Panc1 (cell line): ENCODE results near the gene GNAI3. TPM values are rescaled to one million over a fixed set of nuclear protein-coding genes. Genes with fewer than 3 reads are reported as not detected.

Experiments used
- ATAC-seq: fragments of 200-7000 bp; cut with Tn5 transposase; 2 replicates; pipeline ENCODE4 v1.9.1; 2020; ENCODE audit warnings: mild to moderate bottlenecking, moderate library complexity
- BruUV-seq: library from RNA; stranded (reverse); fragments of 400-500 nt; replicated peaks from 2 replicates; lab custom pipeline; 2021; lab: Mats Ljungman, UMichigan
- CTCF ChIA-PET: fragments of 300-600 bp; sonication (Branson Sonifier 250); formaldehyde crosslinking; loops from one replicate; lab custom pipeline; 2022; ENCODE audit warnings: antibody characterized with exemption; lab: Charles Lee
- POLR2A ChIA-PET: fragments of 300-600 bp; sonication (Branson Sonifier 250); formaldehyde crosslinking; loops from one replicate; lab custom pipeline; 2022; ENCODE audit warnings: antibody characterized with exemption; lab: Charles Lee
- DNase-seq: peaks from one replicate; pipeline ENCODE4 v3.0.0-alpha.2; 2010; ENCODE audit warnings: low read depth, low spot score
- H3K27ac ChIP-seq: 2 replicates; pipeline ENCODE4 v1.5.1; 2011; ENCODE audit warnings: mild to moderate bottlenecking, low read length, inconsistent platforms
- H3K27me3 ChIP-seq: fragments of 200-500 bp; sonication (Bioruptor generic); 2 replicates; pipeline ENCODE4 v1.6.0; 2014; ENCODE audit warnings: low read length, inconsistent platforms; ENCODE audit not compliant: control insufficient read depth, insufficient read depth
- H3K36me3 ChIP-seq: fragments of 200-500 bp; sonication (Bioruptor generic); 2 replicates; pipeline ENCODE4 v1.5.1; 2014; ENCODE audit warnings: inconsistent platforms, mild to moderate bottlenecking, low read length, moderate library complexity; ENCODE audit not compliant: control insufficient read depth, insufficient read depth
- H3K4me1 ChIP-seq: 2 replicates; pipeline ENCODE4 v1.5.1; 2011; ENCODE audit warnings: inconsistent platforms, mild to moderate bottlenecking, low read length, moderate library complexity; ENCODE audit not compliant: control insufficient read depth, insufficient read depth
- H3K4me3 ChIP-seq, 2 experiments: 2 replicates each; pipeline ENCODE4 v1.5.1; 2011 to 2012; ENCODE audit warnings: low read depth in 2 of 2, low read length in 2 of 2, mild to moderate bottlenecking in 2 of 2, inconsistent platforms in 1 of 2, moderate library complexity in 1 of 2
- H3K9me3 ChIP-seq: fragments of 200-500 bp; sonication (Bioruptor generic); 2 replicates; pipeline ENCODE4 v1.5.1; 2014; ENCODE audit warnings: low read depth, mild to moderate bottlenecking, inconsistent platforms, low read length, moderate library complexity; ENCODE audit not compliant: control insufficient read depth, insufficient read depth
- CTCF ChIP-seq: fragments of 450-650 bp; IDR thresholded peaks from 2 replicates; pipeline ENCODE4 v1.5.1; 2017; ENCODE audit warnings: mild to moderate bottlenecking
- POLR2AphosphoS5 ChIP-seq: IDR thresholded peaks from 2 replicates; pipeline ENCODE4 v1.6.1; 2012; ENCODE audit warnings: mild to moderate bottlenecking, low read depth, low read length, moderate library complexity
- REST ChIP-seq, 2 experiments: IDR thresholded peaks; 2 replicates each; pipeline ENCODE4 v1.6.1; 2011 to 2012; ENCODE audit warnings: low read depth in 2 of 2, control low read depth in 1 of 2, low read length in 1 of 2, mild to moderate bottlenecking in 1 of 2, moderate library complexity in 1 of 2; ENCODE audit not compliant: insufficient read depth in 1 of 2
- SIN3A ChIP-seq: IDR thresholded peaks from 2 replicates; pipeline ENCODE4 v1.6.1; 2012; ENCODE audit warnings: low read depth, mild to moderate bottlenecking, low read length, moderate library complexity, borderline replicate concordance; ENCODE audit not compliant: insufficient read depth
- TCF7L2 ChIP-seq: IDR thresholded peaks from 2 replicates; pipeline ENCODE4 v1.6.1; 2011; ENCODE audit warnings: mild to moderate bottlenecking, low read depth, low read length, inconsistent platforms
- in situ Hi-C: cut with HindIII; loops from 2 replicates; pipeline ENCODE4 v1.10.0; 2016; ENCODE audit warnings: low sequenced_read_pairs, low pct_unique_long_range_greater_than_20kb
- intact Hi-C: fragments of 100-400 bp; cut with micrococcal nuclease; formaldehyde crosslinking; loops from one replicate; pipeline ENCODE4 v1.10.0; 2022; ENCODE audit not compliant: unreplicated experiment
- total RNA-seq: library from RNA; stranded (reverse); gene quantifications from one replicate; pipeline ENCODE4 v1.2.1, GENCODE V29; 2021; ENCODE audit not compliant: unreplicated experiment

The GNAI3 gene
- total RNA-seq, 1 experiment from 2014 or later: 6.4 TPM

GRCh38 chr1:109527098-109527811, 21.2 kb upstream of the GNAI3 start:
- CTCF ChIA-PET: no interaction called here
- no TSS peak for BruUV-seq
- DNase-seq: no peak
- POLR2A ChIA-PET: no interaction called here
- Histone ChIP-seq H3K4me3 (no peak overlapping the region), H3K36me3 (no peaks in the 10 kb centered on the region), H3K27me3 (no peaks in the 10 kb centered on the region), H3K9me3 (no peaks in the 10 kb centered on the region), H3K4me1 (no peaks in the 10 kb centered on the region), H3K27ac (no peak overlapping the region)
- TF ChIP-seq CTCF (no peak), REST (IDR thresholded peaks at IDR 0.05; ENCODE audit: insufficient read depth in 1 of 2, low read depth in 2 of 2, low read length in 1 of 2) (no peak), TCF7L2 (no peak), POLR2AphosphoS5 (no peak), SIN3A (no peak)
- in situ Hi-C loops: no loop called here
- intact Hi-C loops: no loop called here
- ATAC-seq: no peak

- POLR2A ChIA-PET: no interaction called here
- CTCF ChIA-PET: interaction anchor here (0.9 kb wide), 1 partner anchor 34 kb away, joined by 4 read pairs; the partner anchor contains the start of gene CYB561D1
- Histone ChIP-seq H3K9me3 (no peaks in the 10 kb centered on the region), H3K36me3 (no peaks in the 10 kb centered on the region), H3K4me1 (0 out of 2 replicates have a peak, but pooled peaks cover 3% of the 10 kb centered on the region), H3K27ac (no peak overlapping the region), H3K4me3 (no peak overlapping the region), H3K27me3 (no peaks in the 10 kb centered on the region)
- intact Hi-C loops: no loop called here
- ATAC-seq (no peak), DNase-seq (no peak)
- no peak for TF ChIP-seq SIN3A
- in situ Hi-C loops: no loop called here
- BruUV-seq: no TSS peak
These were observed 20.3 kb upstream of the GNAI3 start for GRCh38 chr1:109527846-109528695.
